IMR-90 (cell line): ENCODE data around the gene PDCL2. TPM values are rescaled to one million over a fixed set of nuclear protein-coding genes. Genes with fewer than 3 reads are reported as not detected.

Experiments used
- ATAC-seq: fragments of 200-7000 bp; cut with Tn5 transposase; 2 replicates; pipeline ENCODE4 v1.9.1; 2020; ENCODE audit warnings: low read depth, mild to moderate bottlenecking, moderate library complexity
- BruUV-seq: library from RNA; stranded (reverse); fragments of 400-500 nt; replicated peaks from 2 replicates; lab custom pipeline; 2021; lab: Mats Ljungman, UMichigan
- CTCF ChIA-PET: fragments of 300-600 bp; formaldehyde crosslinking; extraction: SDS; loops from one replicate; lab custom pipeline; 2021; ENCODE audit warnings: antibody characterized with exemption; lab: Yijun Ruan, JAX
- POLR2A ChIA-PET: fragments of 300-600 bp; sonication (Branson Sonifier 250); formaldehyde crosslinking; loops from one replicate; lab custom pipeline; 2022; ENCODE audit warnings: antibody characterized with exemption; ENCODE audit not compliant: unreplicated experiment; lab: Charles Lee
- DNase-seq: peaks from one replicate; pipeline ENCODE4 v3.0.0; 2013
- H2AFZ ChIP-seq: replicated peaks from 2 replicates; pipeline ENCODE3; 2013; ENCODE audit warnings: low read length, mild to moderate bottlenecking; ENCODE audit not compliant: poor library complexity
- H2AK5ac ChIP-seq: 2 replicates; pipeline ENCODE4 v1.6.1; 2013; ENCODE audit warnings: low read depth, low read length, inconsistent platforms
- H2AK9ac ChIP-seq: replicated peaks from 2 replicates; pipeline ENCODE3; 2013; ENCODE audit warnings: mild to moderate bottlenecking, low read depth, low read length, moderate library complexity; ENCODE audit not compliant: poor library complexity
- H2BK120ac ChIP-seq: 2 replicates; pipeline ENCODE4 v1.6.1; 2013; ENCODE audit warnings: low read depth, low read length, inconsistent platforms
- H2BK15ac ChIP-seq: 3 replicates; pipeline ENCODE4 v1.6.1; 2013; ENCODE audit warnings: low read depth, low read length, inconsistent platforms
- H2BK20ac ChIP-seq: 2 replicates; pipeline ENCODE4 v1.6.1; 2013; ENCODE audit warnings: low read depth, mild to moderate bottlenecking, inconsistent platforms, low read length, moderate library complexity
- H2BK5ac ChIP-seq: 2 replicates; pipeline ENCODE4 v1.6.1; 2013; ENCODE audit warnings: mild to moderate bottlenecking, low read depth, low read length, inconsistent platforms; ENCODE audit not compliant: poor library complexity, severe bottlenecking
- H3K14ac ChIP-seq: replicated peaks from 2 replicates; pipeline ENCODE4 v1.6.1; 2013; ENCODE audit warnings: low read depth, low read length, inconsistent platforms
- H3K18ac ChIP-seq: 2 replicates; pipeline ENCODE4 v1.6.1; 2013; ENCODE audit warnings: low read depth, low read length, control low read depth
- H3K23ac ChIP-seq: 2 replicates; pipeline ENCODE4 v1.6.1; 2013; ENCODE audit warnings: low read depth, low read length, inconsistent platforms
- H3K27ac ChIP-seq: 2 replicates; pipeline ENCODE4 v1.5.1; 2013; ENCODE audit warnings: mild to moderate bottlenecking, control low read depth, low read length; ENCODE audit not compliant: insufficient read depth
- H3K27me3 ChIP-seq: 2 replicates; pipeline ENCODE4 v1.6.1; 2013; ENCODE audit warnings: low read length; ENCODE audit not compliant: control insufficient read depth, insufficient read depth
- H3K36me3 ChIP-seq: 2 replicates; pipeline ENCODE4 v1.6.1; 2013; ENCODE audit warnings: low read length, mixed read lengths; ENCODE audit not compliant: control insufficient read depth, insufficient read depth
- H3K4ac ChIP-seq: 2 replicates; pipeline ENCODE4 v1.6.1; 2013; ENCODE audit warnings: low read depth, low read length, inconsistent platforms
- H3K4me1 ChIP-seq: 2 replicates; pipeline ENCODE4 v1.6.1; 2013; ENCODE audit warnings: low read length, mixed read lengths; ENCODE audit not compliant: control insufficient read depth, insufficient read depth
- H3K4me2 ChIP-seq: 2 replicates; pipeline ENCODE4 v1.6.1; 2013; ENCODE audit warnings: low read depth, mild to moderate bottlenecking, control low read depth, low read length, moderate library complexity
- H3K4me3 ChIP-seq: 2 replicates; pipeline ENCODE4 v1.5.1; 2013; ENCODE audit warnings: low read depth, mild to moderate bottlenecking, control low read depth, low read length, moderate library complexity; ENCODE audit not compliant: insufficient read depth
- H3K56ac ChIP-seq: 2 replicates; pipeline ENCODE4 v1.6.1; 2013; ENCODE audit warnings: low read length, inconsistent platforms; ENCODE audit not compliant: insufficient read depth; ENCODE audit errors: extremely low read depth
- H3K79me1 ChIP-seq, 2 experiments: 2 replicates each; pipeline ENCODE4 v1.6.1; 2013; ENCODE audit warnings: low read length in 2 of 2, inconsistent platforms in 1 of 2, low read depth in 1 of 2
- H3K9ac ChIP-seq: 2 replicates; pipeline ENCODE4 v1.6.1; 2013; ENCODE audit warnings: low read depth, low read length, control low read depth
- H3K9me1 ChIP-seq: 2 replicates; pipeline ENCODE4 v1.6.1; 2013; ENCODE audit warnings: low read length, inconsistent platforms; ENCODE audit not compliant: insufficient read depth
- H3K9me3 ChIP-seq: 2 replicates; pipeline ENCODE4 v1.6.1; 2013; ENCODE audit warnings: low read length; ENCODE audit not compliant: control insufficient read depth, insufficient read depth
- H4K20me1 ChIP-seq: 2 replicates; pipeline ENCODE4 v1.6.1; 2013; ENCODE audit warnings: low read length, inconsistent platforms; ENCODE audit not compliant: insufficient read depth
- H4K5ac ChIP-seq: 2 replicates; pipeline ENCODE4 v1.6.1; 2013; ENCODE audit warnings: mild to moderate bottlenecking, low read depth, low read length, control low read depth
- H4K8ac ChIP-seq, 2 experiments: 2 replicates each; pipeline ENCODE4 v1.6.1; 2013; ENCODE audit warnings: low read depth in 2 of 2, low read length in 2 of 2, control low read depth in 1 of 2, inconsistent platforms in 1 of 2
- H4K91ac ChIP-seq: 2 replicates; pipeline ENCODE4 v1.6.1; 2013; ENCODE audit warnings: low read depth, low read length, inconsistent platforms; ENCODE audit not compliant: insufficient read depth
- BHLHE40 ChIP-seq: fragments of 150-350 bp; IDR thresholded peaks from 2 replicates; pipeline ENCODE4 v1.6.1; 2016; ENCODE audit warnings: mild to moderate bottlenecking, low read depth, low read length
- CHD1 ChIP-seq: IDR thresholded peaks from 2 replicates; pipeline ENCODE4 v1.6.1; 2012; ENCODE audit warnings: low read depth, low read length, improper control_type of control experiment
- MAFK ChIP-seq: IDR thresholded peaks from 2 replicates; pipeline ENCODE4 v1.6.1; 2012; ENCODE audit warnings: low read depth, low read length, improper control_type of control experiment
- MXI1 ChIP-seq: IDR thresholded peaks from 2 replicates; pipeline ENCODE4 v1.6.1; 2012; ENCODE audit warnings: low read depth, mild to moderate bottlenecking, low read length, moderate library complexity, borderline replicate concordance
- NFE2L2 ChIP-seq: fragments of 150-350 bp; IDR thresholded peaks from 2 replicates; pipeline ENCODE4 v1.6.1; 2016; ENCODE audit warnings: low read depth, mild to moderate bottlenecking, low read length
- RAD21 ChIP-seq: IDR thresholded peaks from 2 replicates; pipeline ENCODE4 v1.6.1; 2012; ENCODE audit warnings: low read length, improper control_type of control experiment
- RCOR1 ChIP-seq: IDR thresholded peaks from 2 replicates; pipeline ENCODE4 v1.6.1; 2012; ENCODE audit warnings: mild to moderate bottlenecking, low read length, improper control_type of control experiment; ENCODE audit not compliant: insufficient replicate concordance
- RFX5 ChIP-seq: IDR thresholded peaks from 2 replicates; pipeline ENCODE4 v1.8.0; 2012; ENCODE audit warnings: low read depth, mild to moderate bottlenecking, low read length, moderate library complexity
- SMC3 ChIP-seq: fragments of 150-350 bp; IDR thresholded peaks from 2 replicates; pipeline ENCODE4 v1.6.1; 2016; ENCODE audit warnings: low read depth, mild to moderate bottlenecking, antibody characterized with exemption, low read length, moderate library complexity
- dilution Hi-C: fragments of 300-500 bp; cut with HindIII; formaldehyde crosslinking; loops from one replicate; pipeline ENCODE4 v1.14.3; 2018; ENCODE audit warnings: low sequenced_read_pairs; ENCODE audit not compliant: unreplicated experiment
- in situ Hi-C: fragments of 300-500 bp; cut with MboI; formaldehyde crosslinking; loops from 3 replicates; pipeline ENCODE4 v1.14.3; 2019; ENCODE audit warnings: low sequenced_read_pairs, inconsistent platforms, mixed read lengths
- intact Hi-C: fragments of 100-400 bp; cut with micrococcal nuclease; formaldehyde crosslinking; loops from 2 replicates; pipeline ENCODE4 v1.10.0; 2022
- polyA plus RNA-seq, 3 experiments: library from polyadenylated mRNA; depleted of rRNA; stranded (reverse); fragments of >200 nt; gene quantifications; 2 replicates each; pipeline ENCODE4 v1.2.3, GENCODE V29; 2012; ENCODE audit warnings: low replicate concordance in 1 of 3
- total RNA-seq: library from RNA; depleted of rRNA; stranded (reverse); fragments of >200 nt; gene quantifications from 2 replicates; pipeline ENCODE4 v1.2.3, GENCODE V29; 2012
- TF ChIP-seq, protein P1 (sequence below): conservative IDR thresholded peaks from 2 replicates; pipeline ENCODE4 v1.5.1; 2012; ENCODE audit warnings: mild to moderate bottlenecking, low read depth, low read length, improper control_type of control experiment
- TF ChIP-seq, protein P2 (sequence below): fragments of 150-350 bp; IDR thresholded peaks from 2 replicates; pipeline ENCODE4 v1.6.1; 2016; ENCODE audit warnings: low read depth, mild to moderate bottlenecking, low read length, moderate library complexity, borderline replicate concordance

PDCL2 gene
- total and polyA plus RNA-seq, 2 of the 4 experiments (the other 2 are of a cell fraction): not detected

DNA sequence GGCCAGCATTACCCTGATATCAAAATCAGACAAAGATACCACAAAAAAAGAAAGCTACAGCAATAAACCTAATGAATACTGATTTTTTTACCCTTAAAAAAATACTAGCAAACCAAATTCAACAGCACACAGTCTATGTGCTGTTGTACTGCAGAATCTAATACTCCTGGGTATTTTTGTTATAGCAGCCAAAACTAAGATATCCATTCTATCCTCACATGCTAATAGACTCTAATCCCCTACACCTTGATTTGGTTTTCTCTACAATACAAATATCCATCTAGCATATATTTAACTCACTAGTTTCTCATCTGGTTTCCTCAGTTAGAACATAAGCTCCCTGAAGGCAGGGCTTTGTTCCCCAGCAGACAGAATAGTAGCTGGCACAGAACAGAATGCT lies 57.7 kb downstream of the PDCL2 start:
- Histone ChIP-seq H3K18ac (no peak overlapping the region), H3K4me1 (peaks cover 3% of the 10 kb centered on the region; the same call in 1 of the 2 replicates), H3K56ac (no peak overlapping the region), H3K27ac (no peak overlapping the region), H2BK20ac (no peak overlapping the region), H2BK5ac (no peak overlapping the region), H3K23ac (no peak overlapping the region), H3K79me1 (peaks cover 22 to 28% of the 10 kb centered on the region in 2 experiments), H3K4ac (no peak overlapping the region), H2AFZ (no peak overlapping the region), H3K9me3 (peaks cover 4% of the 10 kb centered on the region), H3K27me3 (no peaks in the 10 kb centered on the region), H2BK120ac (no peak overlapping the region), H4K20me1 (no peaks in the 10 kb centered on the region), H3K14ac (no peak overlapping the region), H4K5ac (no peak overlapping the region), H2AK9ac (no peak overlapping the region), H3K4me3 (no peak overlapping the region), H2AK5ac (no peak overlapping the region), H2BK15ac (no peak overlapping the region), H4K91ac (no peak overlapping the region), H4K8ac (no peak overlapping the region), H3K9me1 (0 out of 2 replicates have a peak, but pooled peaks cover 3% of the 10 kb centered on the region), H3K9ac (no peak overlapping the region), H3K36me3 (no peaks in the 10 kb centered on the region), H3K4me2 (no peak overlapping the region)
- intact Hi-C loops (no loop called here), dilution Hi-C loops (no loop called here), in situ Hi-C loops (loop anchor here (25.0 kb wide), 1 partner anchor 1247 kb away; no protein-coding TSS in a partner anchor)
- ATAC-seq (no peak), DNase-seq (no peak)
- POLR2A ChIA-PET: no interaction called here
- BruUV-seq: no TSS peak
- TF ChIP-seq SMC3 (no peak), RFX5 (no peak), CHD1 (no peak), RCOR1 (no peak), MAFK (no peak), BHLHE40 (no peak), RAD21 (no peak), MXI1 (no peak), NFE2L2 (no peak)
- TF ChIP-seq, protein P1, sequence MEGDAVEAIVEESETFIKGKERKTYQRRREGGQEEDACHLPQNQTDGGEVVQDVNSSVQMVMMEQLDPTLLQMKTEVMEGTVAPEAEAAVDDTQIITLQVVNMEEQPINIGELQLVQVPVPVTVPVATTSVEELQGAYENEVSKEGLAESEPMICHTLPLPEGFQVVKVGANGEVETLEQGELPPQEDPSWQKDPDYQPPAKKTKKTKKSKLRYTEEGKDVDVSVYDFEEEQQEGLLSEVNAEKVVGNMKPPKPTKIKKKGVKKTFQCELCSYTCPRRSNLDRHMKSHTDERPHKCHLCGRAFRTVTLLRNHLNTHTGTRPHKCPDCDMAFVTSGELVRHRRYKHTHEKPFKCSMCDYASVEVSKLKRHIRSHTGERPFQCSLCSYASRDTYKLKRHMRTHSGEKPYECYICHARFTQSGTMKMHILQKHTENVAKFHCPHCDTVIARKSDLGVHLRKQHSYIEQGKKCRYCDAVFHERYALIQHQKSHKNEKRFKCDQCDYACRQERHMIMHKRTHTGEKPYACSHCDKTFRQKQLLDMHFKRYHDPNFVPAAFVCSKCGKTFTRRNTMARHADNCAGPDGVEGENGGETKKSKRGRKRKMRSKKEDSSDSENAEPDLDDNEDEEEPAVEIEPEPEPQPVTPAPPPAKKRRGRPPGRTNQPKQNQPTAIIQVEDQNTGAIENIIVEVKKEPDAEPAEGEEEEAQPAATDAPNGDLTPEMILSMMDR: no peak
- TF ChIP-seq, protein P2, sequence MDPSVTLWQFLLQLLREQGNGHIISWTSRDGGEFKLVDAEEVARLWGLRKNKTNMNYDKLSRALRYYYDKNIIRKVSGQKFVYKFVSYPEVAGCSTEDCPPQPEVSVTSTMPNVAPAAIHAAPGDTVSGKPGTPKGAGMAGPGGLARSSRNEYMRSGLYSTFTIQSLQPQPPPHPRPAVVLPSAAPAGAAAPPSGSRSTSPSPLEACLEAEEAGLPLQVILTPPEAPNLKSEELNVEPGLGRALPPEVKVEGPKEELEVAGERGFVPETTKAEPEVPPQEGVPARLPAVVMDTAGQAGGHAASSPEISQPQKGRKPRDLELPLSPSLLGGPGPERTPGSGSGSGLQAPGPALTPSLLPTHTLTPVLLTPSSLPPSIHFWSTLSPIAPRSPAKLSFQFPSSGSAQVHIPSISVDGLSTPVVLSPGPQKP: no peak
- CTCF ChIA-PET: no interaction called here
